Suprapubic skin (tissue), 4 donors: ENCODE measurements around the gene CTCFL.

ENCODE experiments used
- EP300 ChIP-seq: sonication (generic); formaldehyde crosslinking; IDR thresholded peaks from one replicate; pipeline ENCODE4 v1.6.1; 2017; ENCODE audit warnings: antibody characterized with exemption
- POLR2A ChIP-seq, 2 donors: fragments of 450-650 bp; IDR thresholded peaks; one replicate each; pipeline ENCODE4 v1.6.1; 2017; ENCODE audit warnings: antibody characterized with exemption in 2 of 2, mild to moderate bottlenecking in 2 of 2, moderate library complexity in 2 of 2
- POLR2AphosphoS5 ChIP-seq, 3 donors: sonication (generic); formaldehyde crosslinking; IDR thresholded peaks; one replicate each; pipeline ENCODE4 v1.6.1; 2017; ENCODE audit warnings: antibody characterized with exemption in 3 of 3
- TF ChIP-seq, protein P1 (sequence below), 2 donors: fragments of 200-600 bp in 1 of 2; fragments of 450-650 bp in 1 of 2; sonication (generic) in 1 of 2; IDR thresholded peaks; one replicate each; pipeline ENCODE4 v1.5.1; 2016 to 2019; ENCODE audit warnings: antibody characterized with exemption in 2 of 2, mild to moderate bottlenecking in 1 of 2, moderate library complexity in 1 of 2

DNA sequence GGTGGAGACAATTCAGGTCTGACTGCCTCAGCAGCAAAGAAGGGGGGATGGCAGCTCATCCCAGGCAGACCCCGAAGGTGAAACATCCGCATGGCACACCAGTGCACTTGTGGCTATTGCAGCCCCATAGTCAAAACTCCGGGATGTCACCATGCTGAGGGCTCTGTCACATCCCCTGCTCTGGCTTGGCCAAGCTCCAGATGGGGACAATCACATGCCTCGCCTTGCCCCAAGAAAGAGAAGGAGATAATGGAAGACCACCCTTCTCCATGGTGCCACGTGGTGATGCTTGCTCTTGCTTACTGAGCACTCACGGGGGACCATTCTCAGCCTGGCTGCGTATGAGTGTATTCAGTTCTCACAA lies 73.5 kb downstream of the CTCFL start:
- no peak for TF ChIP-seq EP300
- TF ChIP-seq, protein P1, sequence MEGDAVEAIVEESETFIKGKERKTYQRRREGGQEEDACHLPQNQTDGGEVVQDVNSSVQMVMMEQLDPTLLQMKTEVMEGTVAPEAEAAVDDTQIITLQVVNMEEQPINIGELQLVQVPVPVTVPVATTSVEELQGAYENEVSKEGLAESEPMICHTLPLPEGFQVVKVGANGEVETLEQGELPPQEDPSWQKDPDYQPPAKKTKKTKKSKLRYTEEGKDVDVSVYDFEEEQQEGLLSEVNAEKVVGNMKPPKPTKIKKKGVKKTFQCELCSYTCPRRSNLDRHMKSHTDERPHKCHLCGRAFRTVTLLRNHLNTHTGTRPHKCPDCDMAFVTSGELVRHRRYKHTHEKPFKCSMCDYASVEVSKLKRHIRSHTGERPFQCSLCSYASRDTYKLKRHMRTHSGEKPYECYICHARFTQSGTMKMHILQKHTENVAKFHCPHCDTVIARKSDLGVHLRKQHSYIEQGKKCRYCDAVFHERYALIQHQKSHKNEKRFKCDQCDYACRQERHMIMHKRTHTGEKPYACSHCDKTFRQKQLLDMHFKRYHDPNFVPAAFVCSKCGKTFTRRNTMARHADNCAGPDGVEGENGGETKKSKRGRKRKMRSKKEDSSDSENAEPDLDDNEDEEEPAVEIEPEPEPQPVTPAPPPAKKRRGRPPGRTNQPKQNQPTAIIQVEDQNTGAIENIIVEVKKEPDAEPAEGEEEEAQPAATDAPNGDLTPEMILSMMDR (IDR thresholded peaks at IDR 0.05), result no peak
- TF ChIP-seq POLR2AphosphoS5 (IDR thresholded peaks at IDR 0.05), result no peak
- TF ChIP-seq POLR2A (IDR thresholded peaks at IDR 0.05), result no peak
